ENCODE measurements around the gene CCDC91. TPM values are rescaled to one million over a fixed set of nuclear protein-coding genes. Genes with fewer than 3 reads are reported as not detected.

CCDC91 gene
- total RNA-seq, 1 experiment from 2014 or later = 26.9 TPM

GRCh38 chr12:28442101-28442500 lies 251.8 kb downstream of the CCDC91 start:
- in situ Hi-C loops (cut with HindIII; ENCODE audit: low pct_unique_long_range_greater_than_20kb, low sequenced_read_pairs) = no loop called here
- ChIA-PET POLR2A (no interaction called here), CTCF (no interaction called here)
- Histone ChIP-seq H3K4me1 (ENCODE audit: control insufficient read depth, insufficient read depth, low read length) (no peaks in the 10 kb centered on the region), H3K36me3 (ENCODE audit: control insufficient read depth, insufficient read depth, low read length) (no peaks in the 10 kb centered on the region), H3K27ac (ENCODE audit: low read length) (no peak overlapping the region), H3K27me3 (ENCODE audit: control insufficient read depth, insufficient read depth, low read length) (no peaks in the 10 kb centered on the region), H3K9me3 (ENCODE audit: control insufficient read depth, insufficient read depth, low read depth, low read length) (no peaks in the 10 kb centered on the region), H3K4me3 (ENCODE audit: low read depth in 2 of 2, low read length in 2 of 2) (no peak overlapping the region)
- intact Hi-C loops (cut with micrococcal nuclease; ENCODE audit: unreplicated experiment) = no loop called here
- DNase-seq (ENCODE audit: low read depth, low spot score) (no peak), ATAC-seq (no peak)
- TF ChIP-seq SIN3A (IDR thresholded peaks at IDR 0.05; ENCODE audit: borderline replicate concordance, insufficient read depth, low read depth, low read length) = no peak
- TF ChIP-seq, protein P1, sequence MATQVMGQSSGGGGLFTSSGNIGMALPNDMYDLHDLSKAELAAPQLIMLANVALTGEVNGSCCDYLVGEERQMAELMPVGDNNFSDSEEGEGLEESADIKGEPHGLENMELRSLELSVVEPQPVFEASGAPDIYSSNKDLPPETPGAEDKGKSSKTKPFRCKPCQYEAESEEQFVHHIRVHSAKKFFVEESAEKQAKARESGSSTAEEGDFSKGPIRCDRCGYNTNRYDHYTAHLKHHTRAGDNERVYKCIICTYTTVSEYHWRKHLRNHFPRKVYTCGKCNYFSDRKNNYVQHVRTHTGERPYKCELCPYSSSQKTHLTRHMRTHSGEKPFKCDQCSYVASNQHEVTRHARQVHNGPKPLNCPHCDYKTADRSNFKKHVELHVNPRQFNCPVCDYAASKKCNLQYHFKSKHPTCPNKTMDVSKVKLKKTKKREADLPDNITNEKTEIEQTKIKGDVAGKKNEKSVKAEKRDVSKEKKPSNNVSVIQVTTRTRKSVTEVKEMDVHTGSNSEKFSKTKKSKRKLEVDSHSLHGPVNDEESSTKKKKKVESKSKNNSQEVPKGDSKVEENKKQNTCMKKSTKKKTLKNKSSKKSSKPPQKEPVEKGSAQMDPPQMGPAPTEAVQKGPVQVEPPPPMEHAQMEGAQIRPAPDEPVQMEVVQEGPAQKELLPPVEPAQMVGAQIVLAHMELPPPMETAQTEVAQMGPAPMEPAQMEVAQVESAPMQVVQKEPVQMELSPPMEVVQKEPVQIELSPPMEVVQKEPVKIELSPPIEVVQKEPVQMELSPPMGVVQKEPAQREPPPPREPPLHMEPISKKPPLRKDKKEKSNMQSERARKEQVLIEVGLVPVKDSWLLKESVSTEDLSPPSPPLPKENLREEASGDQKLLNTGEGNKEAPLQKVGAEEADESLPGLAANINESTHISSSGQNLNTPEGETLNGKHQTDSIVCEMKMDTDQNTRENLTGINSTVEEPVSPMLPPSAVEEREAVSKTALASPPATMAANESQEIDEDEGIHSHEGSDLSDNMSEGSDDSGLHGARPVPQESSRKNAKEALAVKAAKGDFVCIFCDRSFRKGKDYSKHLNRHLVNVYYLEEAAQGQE (IDR thresholded peaks at IDR 0.05; ENCODE audit: insufficient read depth in 1 of 2, low read depth in 2 of 2, low read length in 1 of 2) = no peak
- TF ChIP-seq CTCF (IDR thresholded peaks at IDR 0.05) = no peak
- no peak for TF ChIP-seq POLR2AphosphoS5 (IDR thresholded peaks at IDR 0.05; ENCODE audit: low read depth, low read length)
- TF ChIP-seq TCF7L2 (IDR thresholded peaks at IDR 0.05; ENCODE audit: low read depth, low read length) = no peak
- no TSS peak for BruUV-seq (replicated peaks)

- intact Hi-C loops (cut with micrococcal nuclease; ENCODE audit: unreplicated experiment) (no loop called here), in situ Hi-C loops (cut with HindIII; ENCODE audit: low pct_unique_long_range_greater_than_20kb, low sequenced_read_pairs) (no loop called here)
- Histone ChIP-seq H3K4me3 (ENCODE audit: low read depth in 2 of 2, low read length in 2 of 2) (no peak overlapping the region), H3K27me3 (ENCODE audit: control insufficient read depth, insufficient read depth, low read length) (no peaks in the 10 kb centered on the region), H3K27ac (ENCODE audit: low read length) (no peak overlapping the region), H3K36me3 (ENCODE audit: control insufficient read depth, insufficient read depth, low read length) (no peaks in the 10 kb centered on the region), H3K9me3 (ENCODE audit: control insufficient read depth, insufficient read depth, low read depth, low read length) (no peaks in the 10 kb centered on the region), H3K4me1 (ENCODE audit: control insufficient read depth, insufficient read depth, low read length) (no peaks in the 10 kb centered on the region)
- BruUV-seq (replicated peaks) = no TSS peak
- CTCF ChIA-PET = no interaction called here
- POLR2A ChIA-PET = no interaction called here
- ATAC-seq = no peak
- TF ChIP-seq SIN3A (IDR thresholded peaks at IDR 0.05; ENCODE audit: borderline replicate concordance, insufficient read depth, low read depth, low read length) = no peak
- no peak for TF ChIP-seq CTCF (IDR thresholded peaks at IDR 0.05)
- no peak for TF ChIP-seq TCF7L2 (IDR thresholded peaks at IDR 0.05; ENCODE audit: low read depth, low read length)
- TF ChIP-seq, protein P1 (IDR thresholded peaks at IDR 0.05; ENCODE audit: insufficient read depth in 1 of 2, low read depth in 2 of 2, low read length in 1 of 2) = no peak
- TF ChIP-seq POLR2AphosphoS5 (IDR thresholded peaks at IDR 0.05; ENCODE audit: low read depth, low read length) = no peak
- DNase-seq (ENCODE audit: low read depth, low spot score) = no peak
Observed at GRCh38 chr12:28443337-28443736, 253.1 kb downstream of the CCDC91 start.
